Calu3 (cell line): ENCODE measurements around the gene LGI2. TPM values are rescaled to one million over a fixed set of nuclear protein-coding genes. Genes with fewer than 3 reads are reported as not detected.

Source experiments
- BruUV-seq: library from RNA; stranded (reverse); fragments of 400-500 nt; replicated peaks from 2 replicates; lab custom pipeline; 2021; lab: Mats Ljungman, UMichigan
- CTCF ChIA-PET: fragments of 300-600 bp; sonication (Branson Sonifier 250); formaldehyde crosslinking; loops from one replicate; lab custom pipeline; 2022; ENCODE audit warnings: antibody characterized with exemption; lab: Charles Lee
- DNase-seq: peaks from one replicate; pipeline ENCODE4 v3.0.0; 2022
- H3K27ac Mint-ChIP-seq: one replicate; pipeline ENCODE4 v1.8.0; 2022; ENCODE audit warnings: mixed read lengths; ENCODE audit not compliant: unreplicated experiment
- H3K27me3 Mint-ChIP-seq: one replicate; pipeline ENCODE4 v1.8.0; 2022; ENCODE audit warnings: mixed read lengths; ENCODE audit not compliant: unreplicated experiment
- H3K36me3 Mint-ChIP-seq: one replicate; pipeline ENCODE4 v1.8.0; 2022; ENCODE audit warnings: mild to moderate bottlenecking, moderate library complexity, mixed read lengths; ENCODE audit not compliant: insufficient read depth, unreplicated experiment
- H3K4me1 Mint-ChIP-seq: one replicate; pipeline ENCODE4 v1.8.0; 2022; ENCODE audit warnings: mild to moderate bottlenecking, low read depth, mixed read lengths; ENCODE audit not compliant: unreplicated experiment
- H3K4me3 Mint-ChIP-seq: one replicate; pipeline ENCODE4 v1.8.0; 2022; ENCODE audit warnings: mild to moderate bottlenecking, low read depth, moderate library complexity, mixed read lengths; ENCODE audit not compliant: unreplicated experiment
- H3K9me3 Mint-ChIP-seq: one replicate; pipeline ENCODE4 v1.8.0; 2022; ENCODE audit warnings: low read depth, mixed read lengths; ENCODE audit not compliant: unreplicated experiment
- intact Hi-C: fragments of 100-400 bp; cut with micrococcal nuclease; formaldehyde crosslinking; loops from one replicate; pipeline ENCODE4 v1.10.0; 2022; ENCODE audit not compliant: unreplicated experiment
- total RNA-seq: library from RNA; stranded (reverse); gene quantifications from 2 replicates; pipeline ENCODE4 v1.2.3, GENCODE V29; 2022
- TF ChIP-seq, protein P1 (sequence below): fragments of 200-600 bp; IDR thresholded peaks from one replicate; pipeline ENCODE4 v1.8.0; 2022; ENCODE audit warnings: antibody characterized with exemption; ENCODE audit not compliant: unreplicated experiment

Gene LGI2
- total RNA-seq, 1 experiment from 2014 or later, result 0.59 TPM

- Mint-ChIP-seq H3K36me3 (no peaks in the 10 kb centered on the region), H3K27ac (no peak overlapping the region), H3K4me1 (no peaks in the 10 kb centered on the region), H3K27me3 (no peaks in the 10 kb centered on the region), H3K4me3 (no peak overlapping the region), H3K9me3 (no peaks in the 10 kb centered on the region)
- DNase-seq, result no peak
- TF ChIP-seq, protein P1, sequence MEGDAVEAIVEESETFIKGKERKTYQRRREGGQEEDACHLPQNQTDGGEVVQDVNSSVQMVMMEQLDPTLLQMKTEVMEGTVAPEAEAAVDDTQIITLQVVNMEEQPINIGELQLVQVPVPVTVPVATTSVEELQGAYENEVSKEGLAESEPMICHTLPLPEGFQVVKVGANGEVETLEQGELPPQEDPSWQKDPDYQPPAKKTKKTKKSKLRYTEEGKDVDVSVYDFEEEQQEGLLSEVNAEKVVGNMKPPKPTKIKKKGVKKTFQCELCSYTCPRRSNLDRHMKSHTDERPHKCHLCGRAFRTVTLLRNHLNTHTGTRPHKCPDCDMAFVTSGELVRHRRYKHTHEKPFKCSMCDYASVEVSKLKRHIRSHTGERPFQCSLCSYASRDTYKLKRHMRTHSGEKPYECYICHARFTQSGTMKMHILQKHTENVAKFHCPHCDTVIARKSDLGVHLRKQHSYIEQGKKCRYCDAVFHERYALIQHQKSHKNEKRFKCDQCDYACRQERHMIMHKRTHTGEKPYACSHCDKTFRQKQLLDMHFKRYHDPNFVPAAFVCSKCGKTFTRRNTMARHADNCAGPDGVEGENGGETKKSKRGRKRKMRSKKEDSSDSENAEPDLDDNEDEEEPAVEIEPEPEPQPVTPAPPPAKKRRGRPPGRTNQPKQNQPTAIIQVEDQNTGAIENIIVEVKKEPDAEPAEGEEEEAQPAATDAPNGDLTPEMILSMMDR, result no peak
- no TSS peak for BruUV-seq
- intact Hi-C loops, result no loop called here
- CTCF ChIA-PET, result no interaction called here
Measured at GRCh38 chr4:24956763-24957162, 74.0 kb downstream of the LGI2 start.

DNA sequence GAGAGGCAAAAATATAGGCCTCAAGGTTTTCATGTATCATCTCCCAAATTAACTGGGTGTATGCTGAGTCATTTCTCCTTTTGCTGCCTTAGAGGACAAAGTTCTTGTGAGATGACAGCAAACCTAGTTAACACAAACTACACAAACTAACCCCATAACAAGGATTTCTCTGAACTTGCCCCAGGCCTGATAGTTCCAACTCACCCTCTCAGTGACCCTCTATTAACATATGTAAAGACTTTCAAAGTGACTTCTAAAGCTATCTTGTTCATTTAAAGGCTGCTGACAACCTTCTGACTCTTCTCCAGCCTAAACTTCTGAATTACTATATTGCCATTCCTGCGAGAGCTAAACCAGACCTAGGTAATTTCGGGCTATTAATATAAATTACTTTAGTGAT, 74.7 kb downstream of the LGI2 start:
- TF ChIP-seq, protein P1, result no peak
- BruUV-seq, result no TSS peak
- no peaks in the 10 kb centered on the region for H3K9me3 Mint-ChIP-seq
- CTCF ChIA-PET, result no interaction called here
- H3K36me3 Mint-ChIP-seq, result no peaks in the 10 kb centered on the region
- no peak overlapping the region for H3K4me3 Mint-ChIP-seq
- no peaks in the 10 kb centered on the region for H3K27me3 Mint-ChIP-seq
- H3K27ac Mint-ChIP-seq, result no peak overlapping the region
- intact Hi-C loops, result no loop called here
- H3K4me1 Mint-ChIP-seq, result no peaks in the 10 kb centered on the region
- DNase-seq, result no peak

DNA sequence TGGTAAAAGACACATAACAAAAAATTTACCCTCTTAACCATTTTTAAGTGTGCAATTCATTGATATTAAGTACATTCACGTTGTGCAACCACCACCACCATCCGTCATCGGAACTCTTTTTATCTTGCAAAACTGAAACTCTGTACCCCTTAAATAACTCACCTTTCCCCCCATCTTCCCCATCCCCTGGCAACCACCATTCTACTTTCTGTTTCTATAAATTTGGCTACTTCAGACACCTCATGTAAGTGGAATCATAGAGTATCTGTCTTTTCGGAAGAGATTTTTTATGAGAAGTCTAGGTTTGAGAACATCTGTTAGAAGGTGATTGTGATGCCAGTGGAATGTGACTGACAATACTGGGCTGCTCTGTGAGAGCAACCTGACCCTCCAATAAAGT, 78.1 kb downstream of the LGI2 start:
- Mint-ChIP-seq H3K9me3 (peaks cover 4% of the 10 kb centered on the region), H3K27ac (no peak overlapping the region), H3K4me1 (no peaks in the 10 kb centered on the region), H3K4me3 (no peak overlapping the region), H3K27me3 (peaks cover 4% of the 10 kb centered on the region), H3K36me3 (no peaks in the 10 kb centered on the region)
- CTCF ChIA-PET, result no interaction called here
- no TSS peak for BruUV-seq
- DNase-seq, result no peak
- TF ChIP-seq, protein P1, result no peak
- intact Hi-C loops, result no loop called here

DNA sequence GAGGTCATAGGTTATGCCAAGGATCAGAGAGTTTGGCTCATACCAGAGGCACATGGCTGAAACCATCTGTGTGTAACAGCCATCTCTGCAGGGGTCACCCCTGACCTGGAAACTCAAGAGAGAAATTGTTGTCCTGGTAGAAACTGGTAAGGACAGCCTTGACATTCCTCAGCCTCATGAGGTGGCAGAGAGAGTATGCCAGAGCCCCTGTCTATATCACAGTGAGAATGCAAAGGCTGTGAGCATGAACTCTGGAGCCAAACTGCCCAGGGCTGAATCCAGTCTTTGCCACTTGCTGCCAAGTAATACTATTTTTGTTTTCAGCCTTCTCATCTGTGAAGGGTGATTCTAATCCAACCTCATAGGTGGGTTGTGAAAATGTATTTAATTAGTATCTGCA, 80.8 kb downstream of the LGI2 start:
- H3K9me3 Mint-ChIP-seq, result peaks cover 6% of the 10 kb centered on the region
- H3K36me3 Mint-ChIP-seq, result no peaks in the 10 kb centered on the region
- TF ChIP-seq, protein P1, result no peak
- intact Hi-C loops, result no loop called here
- no peaks in the 10 kb centered on the region for H3K4me1 Mint-ChIP-seq
- no peak overlapping the region for H3K4me3 Mint-ChIP-seq
- CTCF ChIA-PET, result no interaction called here
- no peak overlapping the region for H3K27ac Mint-ChIP-seq
- no peak for DNase-seq
- peaks cover 13% of the 10 kb centered on the region for H3K27me3 Mint-ChIP-seq
- no TSS peak for BruUV-seq

Other genes starting within 250 kb of the LGI2 start
- 26.2 and 33.7 TPM in 2 replicates for gene SOD3, start 235.4 kb downstream of the LGI2 start, total RNA-seq
- 8.9 and 9.5 TPM in 2 replicates for gene CCDC149, start 117.9 kb downstream of the LGI2 start, total RNA-seq
- gene SEPSECS, start 129.5 kb upstream of the LGI2 start, total RNA-seq, result 7.5 and 9.4 TPM in 2 replicates
- gene PI4K2B, start 203.1 kb upstream of the LGI2 start, total RNA-seq, result 13.0 and 13.2 TPM in 2 replicates